Breast epithelium (tissue), 4 donors: Measurements from ENCODE around the gene UBAC1. TPM values are rescaled to one million over a fixed set of nuclear protein-coding genes. Genes with fewer than 3 reads are reported as not detected.

Experiments used
- DNase-seq, 2 donors: peaks; one replicate each; pipeline ENCODE4 v3.0.0-alpha.2; 2019; ENCODE audit warnings: low spot score in 2 of 2
- H3K27ac ChIP-seq, 2 donors: fragments of 200-600 bp; sonication (generic) in 1 of 2; one replicate each; pipeline ENCODE4 v1.5.1; 2016 to 2019; ENCODE audit warnings: mild to moderate bottlenecking in 1 of 2
- H3K27me3 ChIP-seq, 2 donors: fragments of 200-600 bp; sonication (generic) in 1 of 2; one replicate each; pipeline versions ENCODE4 v1.5.1 to v1.6.0; 2017 to 2019; ENCODE audit warnings: control low read depth in 1 of 2, mild to moderate bottlenecking in 1 of 2
- H3K36me3 ChIP-seq: fragments of 200-600 bp; one replicate; pipeline ENCODE4 v1.5.1; 2019
- H3K4me1 ChIP-seq, 2 donors: fragments of 200-600 bp; sonication (generic); one replicate each; pipeline ENCODE4 v1.5.1; 2016 to 2019; ENCODE audit warnings: control low read depth in 1 of 2
- H3K4me3 ChIP-seq, 3 donors: fragments of 200-600 bp; sonication (generic); 1 replicate in 2 of 3; 2 replicates in 1 of 3; pipeline ENCODE4 v1.5.1; 2016 to 2019; ENCODE audit warnings: mild to moderate bottlenecking in 3 of 3, moderate library complexity in 2 of 3
- H3K9me3 ChIP-seq, 2 donors: fragments of 200-600 bp; sonication (generic) in 1 of 2; one replicate each; pipeline ENCODE4 v1.5.1; 2016 to 2019; ENCODE audit warnings: control low read depth in 1 of 2
- POLR2A ChIP-seq: fragments of 450-650 bp; IDR thresholded peaks from one replicate; pipeline ENCODE4 v1.6.1; 2016; ENCODE audit warnings: antibody characterized with exemption, mild to moderate bottlenecking, moderate library complexity
- POLR2AphosphoS5 ChIP-seq, 3 donors: sonication (generic); formaldehyde crosslinking; IDR thresholded peaks; one replicate each; pipeline ENCODE4 v1.6.1; 2017; ENCODE audit warnings: antibody characterized with exemption in 3 of 3
- intact Hi-C: fragments of 100-400 bp; cut with DNase I; formaldehyde crosslinking; loops from one replicate; pipeline ENCODE4 v1.15.1; 2023; ENCODE audit warnings: low total_unique reads
- total RNA-seq, 3 donors: library from RNA; depleted of rRNA; stranded (reverse); fragments of >200 nt; gene quantifications; one replicate each; pipeline ENCODE4 v1.1.0, GENCODE V29; 2016
- TF ChIP-seq, protein P1 (sequence below), 3 donors: fragments of 450-650 bp; IDR thresholded peaks; one replicate each; pipeline ENCODE4 v1.5.1; 2016 to 2017; ENCODE audit warnings: antibody characterized with exemption in 3 of 3, mild to moderate bottlenecking in 3 of 3, moderate library complexity in 3 of 3

Gene UBAC1
- total RNA-seq, 3 donors from 2014 or later: 39.2 to 53.0 (median 45.6) TPM

DNA sequence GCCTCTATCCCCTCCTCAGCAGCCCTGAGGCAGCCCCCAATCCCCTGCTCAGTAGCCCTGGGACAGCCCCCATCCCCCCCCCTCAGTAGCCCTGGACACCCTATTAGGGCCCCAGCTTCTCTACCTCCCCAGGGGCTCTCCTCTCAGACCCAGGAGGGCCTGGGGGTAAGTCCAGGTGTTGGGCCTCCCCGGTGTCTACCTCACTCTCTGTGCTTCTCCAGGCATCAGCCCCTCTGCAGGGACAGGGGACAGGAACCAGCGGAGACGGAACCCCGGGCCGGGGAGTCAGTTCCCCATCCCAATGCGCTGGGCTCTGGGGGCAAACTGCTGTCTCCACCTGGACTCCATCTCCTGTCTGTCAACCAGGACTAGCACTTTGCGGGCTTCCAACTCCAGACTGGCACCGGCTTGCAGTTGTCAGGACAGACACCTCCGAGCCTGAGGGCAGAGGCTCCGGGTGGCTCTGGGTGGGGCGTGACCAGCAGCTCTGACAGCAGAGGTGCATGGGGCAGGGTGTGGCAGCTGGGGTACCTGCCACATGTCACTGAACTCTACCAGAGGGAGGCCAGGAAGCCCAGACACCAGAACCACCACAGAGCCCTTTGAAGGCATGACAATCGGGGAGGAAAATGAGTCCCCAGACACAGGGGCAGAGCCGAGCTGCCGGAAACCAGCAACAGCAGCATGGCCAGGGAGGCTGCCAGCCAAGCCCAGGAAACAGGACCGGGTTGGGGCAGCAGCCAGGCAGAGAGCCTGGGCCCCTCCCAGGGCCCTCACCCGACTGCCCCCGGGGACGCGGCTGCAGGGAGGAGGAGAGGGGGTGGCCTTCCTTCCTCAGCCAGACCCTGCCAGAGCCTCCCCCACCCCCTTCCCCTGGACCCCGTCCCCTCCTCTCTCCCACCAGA lies 17.7 kb upstream of the UBAC1 start:
- Histone ChIP-seq H3K36me3 (no peaks in the 10 kb centered on the region), H3K27ac (no peak overlapping the region)

DNA sequence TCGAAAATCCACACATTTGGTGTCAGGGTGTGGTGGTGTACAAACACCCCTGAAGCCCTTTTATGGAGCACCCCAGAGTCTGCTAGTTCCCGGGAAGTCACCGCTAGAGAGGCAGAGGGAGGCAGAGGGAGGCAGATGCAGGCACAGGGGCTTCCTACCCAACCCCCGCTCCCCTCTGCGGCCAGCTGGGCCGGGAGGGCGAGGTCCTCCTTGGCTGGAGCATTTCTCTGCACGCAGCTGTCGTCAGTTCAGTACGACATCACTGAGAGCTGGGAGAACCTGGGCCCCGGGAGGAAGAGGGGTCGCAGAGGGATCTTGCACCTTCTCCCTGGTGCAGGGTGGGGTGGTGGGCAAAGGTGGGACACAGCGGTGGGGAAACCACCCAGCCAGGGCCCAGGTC lies 15.8 kb upstream of the UBAC1 start:
- Histone ChIP-seq H3K27ac (no peak overlapping the region), H3K4me3 (no peak overlapping the region), H3K9me3 (no peaks in the 10 kb centered on the region), H3K27me3 (peaks cover 0 to 42% of the 10 kb centered on the region in 2 donors), H3K36me3 (no peaks in the 10 kb centered on the region), H3K4me1 (no peaks in the 10 kb centered on the region)
- TF ChIP-seq POLR2A (no peak), POLR2AphosphoS5 (IDR thresholded peaks at IDR 0.05) (no peak)
- TF ChIP-seq, protein P1, sequence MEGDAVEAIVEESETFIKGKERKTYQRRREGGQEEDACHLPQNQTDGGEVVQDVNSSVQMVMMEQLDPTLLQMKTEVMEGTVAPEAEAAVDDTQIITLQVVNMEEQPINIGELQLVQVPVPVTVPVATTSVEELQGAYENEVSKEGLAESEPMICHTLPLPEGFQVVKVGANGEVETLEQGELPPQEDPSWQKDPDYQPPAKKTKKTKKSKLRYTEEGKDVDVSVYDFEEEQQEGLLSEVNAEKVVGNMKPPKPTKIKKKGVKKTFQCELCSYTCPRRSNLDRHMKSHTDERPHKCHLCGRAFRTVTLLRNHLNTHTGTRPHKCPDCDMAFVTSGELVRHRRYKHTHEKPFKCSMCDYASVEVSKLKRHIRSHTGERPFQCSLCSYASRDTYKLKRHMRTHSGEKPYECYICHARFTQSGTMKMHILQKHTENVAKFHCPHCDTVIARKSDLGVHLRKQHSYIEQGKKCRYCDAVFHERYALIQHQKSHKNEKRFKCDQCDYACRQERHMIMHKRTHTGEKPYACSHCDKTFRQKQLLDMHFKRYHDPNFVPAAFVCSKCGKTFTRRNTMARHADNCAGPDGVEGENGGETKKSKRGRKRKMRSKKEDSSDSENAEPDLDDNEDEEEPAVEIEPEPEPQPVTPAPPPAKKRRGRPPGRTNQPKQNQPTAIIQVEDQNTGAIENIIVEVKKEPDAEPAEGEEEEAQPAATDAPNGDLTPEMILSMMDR (IDR thresholded peaks at IDR 0.05): no peak
- no peak for DNase-seq
- intact Hi-C loops: no loop called here

More for the DNA sequence above, 17.7 kb upstream of the UBAC1 start:
- Histone ChIP-seq H3K4me1 (no peaks in the 10 kb centered on the region), H3K9me3 (no peaks in the 10 kb centered on the region), H3K4me3 (no peak overlapping the region), H3K27me3 (peaks cover 0 to 59% of the 10 kb centered on the region in 2 donors)
- no peak for DNase-seq
- intact Hi-C loops: no loop called here
- TF ChIP-seq POLR2A (no peak), POLR2AphosphoS5 (IDR thresholded peaks at IDR 0.05) (no peak)
- TF ChIP-seq, protein P1 (IDR thresholded peaks at IDR 0.05): no peak

DNA sequence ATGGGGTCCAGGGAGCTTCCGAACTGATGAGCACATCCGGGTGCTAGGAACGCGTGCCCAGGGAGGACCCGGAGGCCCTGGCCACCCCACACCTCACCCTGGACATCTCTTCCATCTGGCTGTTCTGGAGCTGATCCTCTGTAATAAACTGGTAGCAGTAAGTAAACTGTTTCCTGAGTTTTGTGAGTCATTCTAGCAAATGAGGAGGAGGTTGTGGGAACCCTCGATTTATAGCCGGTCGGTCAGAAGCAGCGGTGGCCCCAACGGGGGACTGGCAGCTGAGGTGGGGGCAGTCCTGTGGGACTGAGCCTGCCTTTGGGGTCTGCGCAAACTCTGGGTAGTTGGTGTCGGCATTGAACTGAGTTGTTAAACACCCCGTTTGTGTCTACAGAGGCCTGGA lies 15.4 kb upstream of the UBAC1 start:
- H3K36me3 ChIP-seq: no peaks in the 10 kb centered on the region
- H3K27me3 ChIP-seq: peaks cover 0 to 42% of the 10 kb centered on the region in 2 donors
- H3K4me1 ChIP-seq: no peaks in the 10 kb centered on the region
- no peak overlapping the region for H3K4me3 ChIP-seq
- no peak for DNase-seq
- no peak overlapping the region for H3K27ac ChIP-seq
- TF ChIP-seq POLR2AphosphoS5 (IDR thresholded peaks at IDR 0.05) (no peak), POLR2A (no peak)
- TF ChIP-seq, protein P1 (IDR thresholded peaks at IDR 0.05): no peak
- intact Hi-C loops: no loop called here
- no peaks in the 10 kb centered on the region for H3K9me3 ChIP-seq

DNA sequence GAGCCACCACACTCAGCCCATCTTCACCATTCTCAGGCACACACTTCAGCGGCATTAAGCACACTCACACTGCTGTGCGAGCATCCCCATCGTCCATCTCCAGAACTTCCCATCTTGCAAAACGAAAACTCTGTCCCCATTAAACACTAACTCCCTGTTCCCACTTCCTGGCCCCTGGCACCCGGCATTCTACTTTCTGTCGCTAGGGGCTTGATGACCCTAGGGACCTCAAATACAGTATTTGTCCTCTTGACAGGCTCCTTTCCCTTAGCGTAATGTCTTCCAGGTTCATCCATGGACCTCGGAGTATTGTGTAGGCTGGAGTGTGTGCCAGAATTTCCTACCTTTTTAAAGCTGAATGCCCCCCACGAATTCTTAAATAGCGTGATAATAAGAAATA lies 14.7 kb upstream of the UBAC1 start:
- Histone ChIP-seq H3K9me3 (no peaks in the 10 kb centered on the region), H3K4me1 (no peaks in the 10 kb centered on the region), H3K4me3 (no peak overlapping the region), H3K27me3 (peaks cover 0 to 37% of the 10 kb centered on the region in 2 donors), H3K27ac (no peak overlapping the region), H3K36me3 (no peaks in the 10 kb centered on the region)
- TF ChIP-seq POLR2AphosphoS5 (IDR thresholded peaks at IDR 0.05) (no peak), POLR2A (no peak)
- TF ChIP-seq, protein P1 (IDR thresholded peaks at IDR 0.05): no peak
- no peak for DNase-seq
- intact Hi-C loops: no loop called here

DNA sequence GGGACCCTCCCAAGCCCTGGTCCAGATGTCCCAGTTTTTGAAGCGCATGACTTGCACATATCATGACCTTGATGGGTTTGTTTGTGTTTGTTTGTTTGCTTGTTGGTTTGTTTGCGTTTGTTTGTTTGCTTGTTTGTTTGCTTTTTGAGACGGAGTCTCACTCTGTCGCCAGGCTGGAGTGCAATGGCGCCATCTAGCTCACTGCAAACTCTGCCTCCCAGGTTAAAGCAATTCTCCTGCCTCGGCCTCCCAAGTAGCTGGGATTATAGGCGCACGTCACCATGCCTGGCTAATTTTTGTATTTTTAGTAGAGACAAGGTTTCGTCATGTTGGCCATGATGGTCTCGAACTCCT lies 13.0 kb upstream of the UBAC1 start:
- peaks cover 0 to 30% of the 10 kb centered on the region in 2 donors for H3K27me3 ChIP-seq
- H3K4me1 ChIP-seq: no peaks in the 10 kb centered on the region
- intact Hi-C loops: loop anchor here (5.0 kb wide), 1 partner anchor 148 kb away; no protein-coding TSS in a partner anchor
- DNase-seq: no peak
- H3K27ac ChIP-seq: no peak overlapping the region
- H3K4me3 ChIP-seq: no peak overlapping the region
- H3K9me3 ChIP-seq: no peaks in the 10 kb centered on the region
- TF ChIP-seq POLR2AphosphoS5 (IDR thresholded peaks at IDR 0.05): no peak
- TF ChIP-seq POLR2A: no peak
- TF ChIP-seq, protein P1 (IDR thresholded peaks at IDR 0.05): no peak
- H3K36me3 ChIP-seq: no peaks in the 10 kb centered on the region
